Stimulated activated CD4-positive, alpha-beta T cell treated with anti-CD3 and anti-CD28 coated beads, TNF-alpha, amount 100 ng/mL, for 48 hours (primary cell): ENCODE measurements around the gene UBAP2L.
"Not testable (repeated sequence)": the region's sequence is repeated elsewhere in the genome, so short reads cannot be mapped to it uniquely, and the experiment has no call there.

Experiments used
- DNase-seq, 3 donors: peaks; one replicate each; pipeline ENCODE4 v3.0.0-alpha.2; 2020; ENCODE audit warnings: low read depth in 3 of 3

Gene UBAP2L

GRCh38 chr1:154312229-154313065 lies 91.7 kb downstream of the UBAP2L start:
- DNase-seq = not testable (repeated sequence)

DNA sequence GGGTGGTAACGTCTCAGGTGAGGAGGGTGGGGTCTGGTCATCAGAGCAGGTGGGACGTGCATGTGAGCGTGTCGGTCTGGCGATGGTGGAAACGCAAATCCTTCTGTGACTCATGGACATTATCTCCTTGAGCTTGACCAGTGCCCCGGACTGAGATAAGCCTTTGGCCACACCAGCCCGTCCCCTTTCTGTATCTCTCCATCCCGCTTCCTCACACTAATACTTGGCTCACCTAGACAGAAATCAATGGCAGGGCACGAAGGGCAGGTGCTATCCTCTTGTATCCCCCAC lies 92.3 kb downstream of the UBAP2L start:
- DNase-seq = no peak

- not testable (repeated sequence) for DNase-seq
Measured at GRCh38 chr1:154314226-154314625, 93.5 kb downstream of the UBAP2L start.

DNA sequence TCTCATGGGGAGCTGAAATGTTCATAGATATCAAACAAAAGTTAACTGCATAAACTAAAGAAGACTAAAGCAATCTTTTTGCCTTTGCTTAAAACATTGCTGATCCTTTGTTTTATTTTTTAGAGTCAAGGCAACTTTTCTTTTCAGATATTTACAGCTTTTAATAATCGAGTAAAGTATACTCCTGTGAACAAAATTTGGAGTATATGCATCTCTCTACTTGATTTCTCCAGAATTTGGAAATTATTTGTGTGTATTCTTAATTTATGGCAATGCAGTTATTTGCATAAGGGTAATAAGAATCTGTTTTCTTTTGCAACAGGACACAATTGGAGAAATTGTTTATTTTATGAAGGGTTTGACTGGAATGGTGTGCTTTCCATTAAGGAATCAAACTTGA lies 95.9 kb downstream of the UBAP2L start:
- DNase-seq = no peak

DNA sequence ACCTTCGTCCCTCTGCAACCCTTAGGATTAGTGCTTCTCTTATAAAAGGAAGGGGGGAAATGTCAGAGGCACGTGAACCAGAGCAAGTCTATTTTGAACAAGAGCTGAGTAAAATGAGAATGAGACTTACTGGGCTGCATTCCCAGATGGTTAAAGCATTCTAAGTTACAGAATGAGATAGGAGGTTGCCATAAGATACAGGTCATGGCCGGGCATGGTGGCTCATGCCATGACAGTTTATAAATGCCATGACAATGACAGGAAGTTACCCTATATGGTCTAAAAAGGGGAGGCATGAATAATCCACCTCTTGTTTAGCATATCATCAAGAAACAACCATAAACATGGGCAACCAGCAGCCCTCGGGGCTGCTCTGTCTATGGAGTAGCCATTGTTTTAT lies 97.6 kb downstream of the UBAP2L start:
- no peak for DNase-seq
